B cell (primary cell): Measurements from ENCODE around the gene MAP2K7. TPM values are rescaled to one million over a fixed set of nuclear protein-coding genes. Genes with fewer than 3 reads are reported as not detected.

Source experiments
- ATAC-seq: fragments of 200-7000 bp; cut with Tn5 transposase; one replicate; pipeline ENCODE4 v1.10.0; 2021; ENCODE audit warnings: low read depth, mild to moderate bottlenecking, moderate number of reproducible peaks, moderate library complexity
- CTCF ChIA-PET: fragments of 350-600 bp; sonication (Branson Sonifier 250); formaldehyde crosslinking; loops from one replicate; lab custom pipeline; 2021; ENCODE audit warnings: antibody characterized with exemption, inconsistent platforms; lab: Charles Lee
- POLR2A ChIA-PET: fragments of 350-600 bp; sonication (Branson Sonifier 250); formaldehyde crosslinking; loops from one replicate; lab custom pipeline; 2021; ENCODE audit warnings: antibody characterized with exemption; lab: Charles Lee
- DNase-seq: peaks from one replicate; pipeline ENCODE4 v3.0.0; 2013
- H2AFZ ChIP-seq: 2 replicates; pipeline ENCODE4 v1.6.1; 2012; ENCODE audit warnings: mild to moderate bottlenecking, low read depth, low read length; ENCODE audit not compliant: insufficient read depth, poor library complexity, severe bottlenecking
- H3K27ac ChIP-seq, 2 donors: 1 replicate in 1 of 2; 2 replicates in 1 of 2; pipeline ENCODE4 v1.5.1; 2012 to 2013; ENCODE audit warnings: low read length in 2 of 2, mild to moderate bottlenecking in 2 of 2, moderate library complexity in 1 of 2
- H3K27me3 ChIP-seq, 4 experiments: fragments of 200-600 bp in 1 of 4; sonication (generic) in 1 of 4; replicated peaks in 1 of 4; 1 replicate in 2 of 4; 2 replicates in 2 of 4; pipeline versions ENCODE4 v1.6.1 to v1.7.0; 2013 to 2016; ENCODE audit warnings: low read length in 3 of 4, mild to moderate bottlenecking in 2 of 4, mixed read lengths in 1 of 4, moderate library complexity in 1 of 4; ENCODE audit not compliant: insufficient read depth in 4 of 4, control insufficient read depth in 3 of 4; ENCODE audit errors: control extremely low read depth in 1 of 4
- H3K36me3 ChIP-seq, 2 experiments: replicated peaks in 1 of 2; 1 replicate in 1 of 2; 2 replicates in 1 of 2; pipeline versions ENCODE4 v1.6.1 to v1.7.1; 2013; ENCODE audit warnings: low read length in 1 of 2; ENCODE audit not compliant: insufficient read depth in 2 of 2, control insufficient read depth in 1 of 2; ENCODE audit errors: control extremely low read depth in 1 of 2, extremely low read depth in 1 of 2
- H3K4me1 ChIP-seq, 2 donors: fragments of 200-600 bp in 1 of 2; sonication (generic) in 1 of 2; 1 replicate in 1 of 2; 2 replicates in 1 of 2; pipeline versions ENCODE4 v1.5.1 to v1.6.1; 2013 to 2017; ENCODE audit warnings: low read length in 2 of 2; ENCODE audit not compliant: control insufficient read depth in 2 of 2, insufficient read depth in 2 of 2
- H3K4me2 ChIP-seq: replicated peaks from 2 replicates; pipeline ENCODE3; 2012; ENCODE audit warnings: mild to moderate bottlenecking, low read depth, low read length; ENCODE audit not compliant: poor library complexity, severe bottlenecking
- H3K4me3 ChIP-seq, 5 experiments: fragments of 200-600 bp in 1 of 5; sonication (generic) in 1 of 5; 1 replicate in 3 of 5; 2 replicates in 2 of 5; pipeline versions ENCODE4 v1.5.1 to v1.7.0; 2011 to 2016; ENCODE audit warnings: low read length in 4 of 5, mild to moderate bottlenecking in 4 of 5, low read depth in 2 of 5, control low read depth in 1 of 5, moderate library complexity in 1 of 5; ENCODE audit not compliant: insufficient read depth in 1 of 5; ENCODE audit errors: control extremely low read depth in 1 of 5, extremely low read depth in 1 of 5
- H3K79me2 ChIP-seq: fragments of 200-600 bp; sonication (generic); one replicate; pipeline ENCODE4 v1.6.0; 2016; ENCODE audit warnings: low read length; ENCODE audit not compliant: control insufficient read depth, insufficient read depth
- H3K9ac ChIP-seq: fragments of 200-600 bp; sonication (generic); 2 replicates; pipeline ENCODE4 v1.6.1; 2017; ENCODE audit warnings: mild to moderate bottlenecking, low read length, moderate library complexity
- H3K9me3 ChIP-seq, 3 donors: one replicate each; pipeline versions ENCODE4 v1.6.1 to v1.7.1; 2013; ENCODE audit warnings: low read length in 2 of 3; ENCODE audit not compliant: control insufficient read depth in 2 of 3, insufficient read depth in 1 of 3; ENCODE audit errors: control extremely low read depth in 1 of 3
- H4K20me1 ChIP-seq: 2 replicates; pipeline ENCODE4 v1.6.0; 2012; ENCODE audit warnings: mild to moderate bottlenecking, low read length; ENCODE audit not compliant: insufficient read depth, control insufficient read depth, poor library complexity, severe bottlenecking
- H3K27ac Mint-ChIP-seq: one replicate; pipeline ENCODE4 v1.8.0; 2021; ENCODE audit warnings: mixed read lengths
- H3K27me3 Mint-ChIP-seq: one replicate; pipeline ENCODE4 v1.8.0; 2021; ENCODE audit warnings: mixed read lengths
- H3K4me1 Mint-ChIP-seq: one replicate; pipeline ENCODE4 v1.8.0; 2021; ENCODE audit warnings: mixed read lengths
- H3K4me3 Mint-ChIP-seq: one replicate; pipeline ENCODE4 v1.8.0; 2021; ENCODE audit warnings: mixed read lengths
- H3K9me3 Mint-ChIP-seq: one replicate; pipeline ENCODE4 v1.8.0; 2022; ENCODE audit warnings: mixed read lengths; ENCODE audit not compliant: insufficient read depth
- CTCF ChIP-seq: fragments of 200-600 bp; IDR thresholded peaks from one replicate; pipeline ENCODE4 v1.8.0; 2022; ENCODE audit warnings: antibody characterized with exemption, mild to moderate bottlenecking
- EZH2 ChIP-seq: IDR thresholded peaks from 2 replicates; pipeline ENCODE4 v1.6.1; 2012; ENCODE audit warnings: borderline replicate concordance, low read depth, mild to moderate bottlenecking, moderate library complexity, low read length; ENCODE audit not compliant: insufficient read depth, poor library complexity, severe bottlenecking
- whole genome bisulfite sequencing: methylation state at CpG from one replicate; pipeline ENCODE4 v1.1.5; 2013; ENCODE audit warnings: missing lambda C conversion rate; ENCODE audit not compliant: insufficient coverage; 5-methylcytosine and 5-hydroxymethylcytosine counted together
- intact Hi-C: fragments of 100-400 bp; cut with micrococcal nuclease; formaldehyde crosslinking; loops from one replicate; pipeline ENCODE4 v1.10.0; 2022
- polyA plus RNA-seq: library from polyadenylated mRNA; depleted of rRNA; stranded (reverse); fragments of >200 nt; gene quantifications from 2 replicates; pipeline ENCODE4 v1.2.3, GENCODE V29; 2012
- total RNA-seq, 2 donors: library from RNA; stranded (reverse); fragments of 120-200 nt in 1 of 2; gene quantifications; 1 replicate in 1 of 2; 2 replicates in 1 of 2; pipeline versions ENCODE4 v1.2.3 to v1.2.4, GENCODE V29; 2013 to 2022

Gene MAP2K7
- total and polyA plus RNA-seq, 2 donors (not counting 1 experiment from before 2014, with no cell fraction given) = 56.0 to 71.9 TPM

- 92% methylated on average over 34 of the region's 34 CpGs for WGBS
- no peak overlapping the region for H3K27ac ChIP-seq
- H3K9ac ChIP-seq = no peak overlapping the region
- Mint-ChIP-seq H3K9me3 (no peaks in the 10 kb centered on the region), H3K4me3 (no peak overlapping the region), H3K4me1 (peaks cover 19% of the 10 kb centered on the region), H3K27ac (no peak overlapping the region), H3K27me3 (peaks cover 3% of the 10 kb centered on the region)
- peaks cover 8% of the 10 kb centered on the region for H4K20me1 ChIP-seq
- H3K36me3 ChIP-seq = no peaks in the 10 kb centered on the region
- DNase-seq (no peak), ATAC-seq (no peak)
- H3K4me2 ChIP-seq = no peak overlapping the region
- no peak overlapping the region for H2AFZ ChIP-seq
- H3K27me3 ChIP-seq = peaks cover 0 to 6% (median 1%) of the 10 kb centered on the region in 4 experiments
- CTCF ChIA-PET = interaction anchor here (0.9 to 1.8 kb wide), 3 partner anchors 24 to 344 kb away, joined by 3 to 4 read pairs (median 4); no protein-coding TSS in a partner anchor
- no peak for TF ChIP-seq EZH2
- TF ChIP-seq CTCF = no peak
- H3K79me2 ChIP-seq = peaks cover 16% of the 10 kb centered on the region
- intact Hi-C loops = no loop called here
- H3K9me3 ChIP-seq = peaks cover 0 to 7% (median 0%) of the 10 kb centered on the region in 3 donors
- POLR2A ChIA-PET = no interaction called here
- no peak overlapping the region for H3K4me3 ChIP-seq
- peaks cover 12 to 16% of the 10 kb centered on the region in 2 donors for H3K4me1 ChIP-seq
Observed at GRCh38 chr19:7899751-7900378, 3.8 kb upstream of the MAP2K7 start.

DNA sequence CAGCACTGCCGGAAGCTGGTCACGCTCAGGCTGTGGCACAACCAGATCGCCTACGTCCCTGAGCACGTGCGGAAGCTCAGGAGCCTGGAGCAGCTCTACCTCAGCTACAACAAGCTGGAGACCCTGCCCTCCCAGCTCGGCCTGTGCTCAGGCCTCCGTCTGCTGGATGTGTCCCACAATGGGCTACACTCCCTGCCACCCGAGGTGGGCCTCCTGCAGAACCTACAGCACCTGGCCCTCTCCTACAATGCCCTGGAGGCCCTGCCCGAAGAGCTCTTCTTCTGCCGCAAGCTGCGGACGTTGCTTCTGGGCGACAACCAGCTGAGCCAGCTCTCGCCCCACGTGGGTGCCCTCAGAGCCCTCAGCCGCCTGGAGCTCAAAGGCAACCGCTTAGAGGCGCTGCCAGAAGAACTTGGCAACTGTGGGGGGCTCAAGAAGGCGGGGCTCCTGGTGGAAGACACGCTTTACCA is 3.2 kb upstream of the MAP2K7 start:
- POLR2A ChIA-PET = no interaction called here
- no peak overlapping the region for H2AFZ ChIP-seq

More for the DNA sequence above, 3.2 kb upstream of the MAP2K7 start:
- Histone ChIP-seq H3K4me3 (no peak overlapping the region), H3K27me3 (peaks cover 0 to 2% (median 1%) of the 10 kb centered on the region in 4 experiments), H3K79me2 (peaks cover 22% of the 10 kb centered on the region), H3K4me2 (no peak overlapping the region), H3K27ac (no peak overlapping the region), H3K36me3 (no peaks in the 10 kb centered on the region), H3K9me3 (peaks cover 0 to 7% (median 0%) of the 10 kb centered on the region in 3 donors), H4K20me1 (peaks cover 14% of the 10 kb centered on the region), H3K4me1 (peaks cover 18 to 21% of the 10 kb centered on the region in 2 donors), H3K9ac (no peak overlapping the region)
- Mint-ChIP-seq H3K4me1 (peaks cover 23% of the 10 kb centered on the region), H3K27ac (no peak overlapping the region), H3K4me3 (no peak overlapping the region), H3K9me3 (no peaks in the 10 kb centered on the region), H3K27me3 (peaks cover 3% of the 10 kb centered on the region)
- no peak for ATAC-seq
- TF ChIP-seq CTCF (no peak), EZH2 (no peak)
- intact Hi-C loops = no loop called here
- no peak for DNase-seq
- WGBS = 91% methylated on average over 21 of the region's 21 CpGs
- CTCF ChIA-PET = interaction anchor here (0.9 to 1.8 kb wide), 3 partner anchors 24 to 344 kb away, joined by 3 to 4 read pairs (median 4); no protein-coding TSS in a partner anchor
